HG03442 (cell line): ENCODE measurements around the gene EMILIN1.
"Not testable (repeated sequence)": the region's sequence is repeated elsewhere in the genome, so short reads cannot be mapped to it uniquely, and the experiment has no call there.

Experiments
- ATAC-seq: cut with Tn5 transposase; IDR thresholded peaks from one replicate; pipeline ENCODE4 v1.9.1; 2021; ENCODE audit warnings: mild to moderate bottlenecking, moderate library complexity; ENCODE audit not compliant: unreplicated experiment

Gene EMILIN1

DNA sequence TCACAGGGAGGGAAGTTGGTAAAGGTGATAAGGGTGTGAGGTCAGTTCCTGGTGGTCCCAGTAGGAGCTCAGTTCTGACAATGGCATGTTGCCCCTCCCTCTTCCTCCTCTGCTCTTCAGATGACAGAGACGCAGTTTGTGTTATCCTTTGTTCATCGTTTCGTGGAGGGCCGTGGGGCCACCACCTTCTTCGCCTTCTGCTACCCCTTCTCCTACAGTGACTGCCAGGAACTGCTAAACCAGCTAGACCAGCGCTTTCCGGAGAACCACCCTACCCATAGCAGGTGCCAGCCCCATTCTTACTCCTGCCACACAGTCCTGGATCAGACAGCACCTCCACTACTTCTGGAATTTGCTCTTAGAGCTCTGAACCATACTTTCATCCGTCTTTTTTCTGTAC is 24.6 kb upstream of the EMILIN1 start:
- no peak for ATAC-seq

DNA sequence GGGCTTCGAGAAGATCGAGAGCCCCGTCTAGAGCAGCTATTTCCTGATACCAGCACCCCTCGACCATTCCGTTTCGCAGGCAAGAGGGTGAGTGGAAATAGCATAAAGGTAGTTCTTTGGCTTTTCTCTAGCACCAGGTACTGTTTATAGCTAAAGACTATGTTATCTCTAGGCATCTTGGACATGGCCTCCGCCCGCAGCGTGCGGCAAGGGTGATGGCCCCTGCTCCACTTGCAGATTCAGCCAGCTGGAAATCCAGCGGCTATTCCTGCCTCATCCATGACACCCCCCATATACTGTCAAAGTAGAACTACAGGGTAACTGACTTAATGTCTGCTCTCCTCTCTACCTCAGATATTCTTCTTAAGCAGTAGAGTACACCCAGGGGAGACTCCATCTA is 23.7 kb upstream of the EMILIN1 start:
- no peak for ATAC-seq

DNA sequence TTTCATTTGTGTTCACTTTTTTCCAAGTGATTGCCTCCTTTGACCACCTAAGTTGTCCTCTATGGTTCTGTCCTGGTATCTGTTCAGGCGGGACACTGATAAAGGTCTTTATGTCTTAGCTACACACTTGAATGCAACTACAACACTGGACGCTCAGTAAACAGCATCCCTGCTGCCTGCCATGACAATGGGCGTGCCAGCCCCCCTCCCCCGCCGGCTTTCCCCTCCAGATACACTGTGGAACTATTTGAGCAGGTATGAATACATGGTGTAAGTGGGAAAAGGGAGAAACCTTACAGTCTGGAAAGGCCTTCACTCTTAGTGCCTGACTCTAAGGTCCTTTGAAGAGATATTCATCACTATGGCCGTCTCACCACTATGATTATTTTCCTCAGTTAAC is 21.2 kb upstream of the EMILIN1 start:
- ATAC-seq, result no peak

DNA sequence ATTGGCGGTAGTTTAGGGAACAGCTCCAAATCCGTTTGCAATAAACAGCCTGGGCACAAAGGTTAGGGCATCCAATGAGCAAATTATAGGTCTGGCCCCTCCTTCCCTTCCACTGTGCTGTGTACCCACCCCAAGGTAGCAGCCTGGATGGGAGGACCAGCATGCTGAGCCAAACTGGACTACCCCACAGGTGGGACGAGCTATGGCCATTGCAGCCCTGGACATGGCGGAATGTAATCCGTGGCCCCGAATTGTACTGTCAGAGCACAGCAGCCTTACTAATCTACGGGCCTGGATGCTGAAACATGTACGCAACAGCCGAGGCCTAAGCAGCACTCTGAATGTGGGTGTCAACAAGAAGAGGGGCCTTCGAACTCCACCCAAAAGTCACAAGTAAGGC is 20.2 kb upstream of the EMILIN1 start:
- no peak for ATAC-seq

DNA sequence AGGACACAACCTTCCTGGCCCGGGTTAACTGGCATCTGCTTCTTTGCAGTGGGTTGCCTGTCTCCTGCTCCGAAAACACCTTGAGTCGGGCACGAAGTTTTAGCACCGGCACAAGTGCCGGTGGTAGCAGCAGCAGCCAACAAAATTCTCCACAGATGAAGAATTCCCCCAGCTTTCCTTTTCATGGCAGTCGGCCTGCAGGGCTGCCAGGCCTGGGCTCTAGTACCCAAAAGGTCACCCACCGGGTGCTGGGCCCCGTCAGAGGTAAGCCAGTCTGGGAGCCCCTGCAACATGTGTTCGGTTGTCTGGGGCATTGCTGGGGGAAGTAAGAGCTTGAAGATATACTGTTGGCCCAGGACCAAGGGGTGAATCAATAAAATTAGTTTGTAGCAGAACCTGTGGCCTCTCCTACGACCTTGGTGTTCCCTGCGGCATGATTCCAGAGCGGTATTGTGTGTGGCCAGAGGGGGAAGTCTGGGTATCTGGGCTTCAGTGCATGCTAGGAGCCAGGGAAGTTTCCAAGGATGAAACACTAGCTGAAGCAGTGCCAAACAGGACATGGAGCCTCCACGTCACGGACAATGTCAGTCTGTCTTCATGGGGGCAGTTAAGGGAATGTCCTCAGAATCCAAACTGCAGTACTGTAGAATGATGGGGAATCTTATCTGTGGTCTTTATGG is 19.1 kb upstream of the EMILIN1 start:
- no peak for ATAC-seq

DNA sequence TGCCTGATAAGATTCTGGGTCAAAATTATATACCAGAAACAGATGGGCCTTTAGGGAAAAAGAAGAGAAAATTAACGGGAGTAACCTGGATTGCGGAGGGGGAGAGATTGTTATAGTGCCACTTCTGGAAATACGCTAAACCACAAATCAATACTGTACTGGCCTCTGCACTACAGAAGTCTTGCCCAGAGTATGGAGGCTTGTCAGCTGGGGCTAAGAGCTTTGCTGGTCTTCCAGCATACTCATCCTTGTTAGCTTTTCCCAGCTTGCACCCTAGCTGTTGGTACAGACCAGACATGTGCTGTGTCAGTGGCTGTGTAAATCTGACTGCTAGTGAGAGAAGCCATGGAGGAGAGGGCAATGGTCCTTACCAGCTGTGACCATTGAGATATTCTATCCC is 18.1 kb upstream of the EMILIN1 start:
- no peak for ATAC-seq

DNA sequence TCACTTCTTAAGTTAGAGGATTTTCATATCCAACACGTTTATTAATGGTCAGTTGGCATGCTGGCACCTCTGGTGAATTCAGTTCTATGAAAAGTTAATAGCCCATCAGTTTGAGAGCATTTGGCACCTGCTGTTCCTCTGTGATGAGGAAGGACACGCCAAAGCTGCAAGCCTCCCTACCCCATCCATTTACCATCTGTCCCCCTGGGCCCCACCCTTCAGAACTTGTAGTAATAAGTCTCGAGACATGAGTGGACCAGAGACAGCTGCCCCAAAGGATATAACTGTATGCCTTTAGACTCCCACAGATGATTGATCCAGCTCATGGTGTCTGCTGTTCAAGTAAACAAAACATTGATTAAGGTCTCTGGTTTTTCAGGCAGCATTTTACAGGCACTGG is 13.3 kb upstream of the EMILIN1 start:
- no peak for ATAC-seq

DNA sequence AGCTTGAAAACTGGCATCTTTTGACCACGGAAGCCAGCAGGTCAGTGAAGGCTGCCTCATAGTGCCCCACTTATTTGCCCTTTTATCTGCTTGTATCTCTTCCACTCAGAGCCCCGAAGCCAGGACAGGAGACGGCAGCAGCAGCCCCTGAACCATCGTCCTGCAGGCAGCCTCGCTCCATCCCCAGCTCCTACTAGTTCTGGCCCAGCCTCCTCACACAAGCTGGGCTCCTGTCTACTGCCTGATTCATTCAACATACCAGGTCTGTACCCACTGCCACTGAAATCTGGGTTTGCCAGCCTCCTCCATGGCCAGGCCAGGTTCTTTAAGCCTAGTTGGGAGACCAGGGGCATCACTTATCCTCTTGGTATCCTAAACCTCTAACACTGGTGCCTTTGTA is 11.0 kb upstream of the EMILIN1 start:
- ATAC-seq, result no peak

DNA sequence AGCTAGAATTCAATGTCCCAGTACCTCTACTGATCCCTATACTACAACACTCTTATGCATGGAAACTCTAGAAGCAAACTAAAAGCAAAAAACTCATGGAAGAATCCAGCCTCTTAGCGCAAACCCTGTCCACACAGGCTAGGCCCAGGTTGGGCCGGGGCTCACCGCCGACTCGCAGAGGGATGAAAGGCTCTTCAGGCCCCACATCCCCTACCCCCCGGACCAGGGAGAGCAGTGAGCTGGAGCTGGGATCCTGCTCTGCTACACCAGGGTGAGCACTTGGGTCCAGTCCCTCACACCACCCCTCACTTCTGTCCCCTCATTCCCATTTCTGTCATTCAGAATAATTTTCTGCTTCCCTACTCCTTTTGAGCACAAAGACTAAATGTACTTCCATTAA is 9.0 kb upstream of the EMILIN1 start:
- ATAC-seq, result no peak

DNA sequence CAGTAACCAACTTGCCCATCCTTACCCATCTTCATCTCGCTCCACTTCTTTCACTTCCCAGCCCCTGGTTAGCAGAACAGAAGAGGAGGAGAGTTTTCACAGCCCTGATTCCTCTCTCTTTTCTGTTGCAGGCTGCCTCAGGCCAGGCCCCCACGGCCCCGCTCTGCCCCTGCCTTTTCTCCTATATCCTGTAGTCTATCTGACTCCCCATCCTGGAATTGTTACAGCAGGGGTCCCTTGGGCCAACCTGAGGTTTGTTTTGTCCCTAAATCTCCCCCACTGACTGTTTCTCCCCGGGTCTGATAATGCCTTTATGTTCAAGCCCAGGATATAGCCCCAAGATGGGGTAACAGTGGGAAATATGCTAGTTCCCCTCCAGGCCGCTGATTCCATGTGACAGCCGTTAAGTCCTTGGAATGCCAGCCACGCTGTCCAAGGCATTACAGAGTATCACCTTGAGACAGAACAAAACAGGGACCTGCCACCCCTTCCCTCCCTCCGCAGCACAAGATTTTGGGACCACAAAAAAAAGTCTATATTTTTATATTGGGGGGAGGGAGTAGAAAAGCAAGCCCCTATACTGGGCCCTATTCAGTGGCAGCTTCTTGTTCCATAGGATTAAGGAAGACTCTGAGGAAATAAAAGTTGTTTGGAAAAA is 8.3 kb upstream of the EMILIN1 start:
- no peak for ATAC-seq

DNA sequence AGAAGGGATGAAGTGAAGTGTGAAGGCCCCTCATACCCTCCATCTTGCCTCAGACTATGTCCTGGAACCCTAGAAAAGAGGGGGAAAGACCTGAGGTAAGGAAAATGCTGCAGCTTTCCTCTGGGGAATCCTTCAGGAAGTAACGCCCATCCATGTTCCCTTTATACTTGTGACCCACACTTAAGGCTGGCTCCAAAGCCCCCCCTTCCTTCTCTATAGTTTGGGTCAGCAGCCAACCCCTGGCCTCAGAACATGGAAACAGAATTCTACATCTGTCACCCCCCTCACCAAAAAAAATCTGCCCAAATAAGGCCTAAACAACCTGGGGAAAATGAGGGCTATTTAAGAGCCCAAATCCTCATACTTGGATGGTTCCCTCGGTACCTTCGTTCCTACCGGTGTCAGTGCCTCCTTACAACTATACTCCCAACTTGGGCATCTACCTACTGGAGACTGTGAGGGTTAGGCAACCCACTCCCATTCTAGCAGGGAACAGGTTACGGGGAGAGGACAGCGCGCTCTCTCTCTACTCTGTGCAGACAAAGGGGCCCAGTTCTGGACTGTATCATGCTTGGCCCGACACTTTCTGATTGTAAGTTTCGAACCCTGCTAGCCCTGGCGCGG is 7.7 kb upstream of the EMILIN1 start:
- no peak for ATAC-seq

DNA sequence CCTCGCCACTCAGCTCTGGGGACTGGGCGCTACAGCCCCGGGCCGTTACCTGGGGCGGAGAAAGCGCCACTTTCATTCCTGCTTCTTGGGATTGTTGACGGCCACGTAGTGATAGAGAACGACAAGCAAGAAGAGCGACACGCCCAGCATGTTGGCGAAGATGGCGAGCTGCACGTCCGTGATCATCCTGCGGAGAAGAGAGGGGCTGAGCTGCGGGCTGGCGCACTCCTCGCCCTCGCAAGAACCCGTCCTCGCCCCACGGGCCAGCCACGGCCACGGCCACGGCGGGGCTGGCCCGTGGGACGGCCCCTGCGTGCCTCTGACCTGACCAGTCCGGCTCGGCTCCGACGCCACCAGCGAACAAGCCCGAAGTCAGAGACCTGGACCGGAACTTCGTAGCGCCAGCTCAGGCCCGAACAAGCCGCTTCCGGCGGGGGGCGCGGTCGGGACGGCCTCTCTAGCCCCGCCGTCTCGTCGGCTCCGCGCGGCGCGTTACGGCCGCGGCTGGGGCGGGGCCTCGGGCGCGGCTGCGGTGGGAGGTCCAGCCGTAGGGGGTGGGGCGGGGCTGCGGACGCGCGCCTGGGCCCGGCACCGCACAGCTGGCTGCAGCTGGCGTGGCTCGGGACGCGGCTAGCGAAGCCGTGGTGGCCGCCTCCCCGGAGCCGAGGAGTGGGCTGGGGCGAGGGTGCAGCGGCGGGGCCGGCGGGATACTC is 7.0 kb upstream of the EMILIN1 start, which contains the start of gene OST4:
TSS of gene OST4 (minus strand) at position 378 of the 713 bp plus-strand sequence.
- ATAC-seq, result peak; percentile 83

DNA sequence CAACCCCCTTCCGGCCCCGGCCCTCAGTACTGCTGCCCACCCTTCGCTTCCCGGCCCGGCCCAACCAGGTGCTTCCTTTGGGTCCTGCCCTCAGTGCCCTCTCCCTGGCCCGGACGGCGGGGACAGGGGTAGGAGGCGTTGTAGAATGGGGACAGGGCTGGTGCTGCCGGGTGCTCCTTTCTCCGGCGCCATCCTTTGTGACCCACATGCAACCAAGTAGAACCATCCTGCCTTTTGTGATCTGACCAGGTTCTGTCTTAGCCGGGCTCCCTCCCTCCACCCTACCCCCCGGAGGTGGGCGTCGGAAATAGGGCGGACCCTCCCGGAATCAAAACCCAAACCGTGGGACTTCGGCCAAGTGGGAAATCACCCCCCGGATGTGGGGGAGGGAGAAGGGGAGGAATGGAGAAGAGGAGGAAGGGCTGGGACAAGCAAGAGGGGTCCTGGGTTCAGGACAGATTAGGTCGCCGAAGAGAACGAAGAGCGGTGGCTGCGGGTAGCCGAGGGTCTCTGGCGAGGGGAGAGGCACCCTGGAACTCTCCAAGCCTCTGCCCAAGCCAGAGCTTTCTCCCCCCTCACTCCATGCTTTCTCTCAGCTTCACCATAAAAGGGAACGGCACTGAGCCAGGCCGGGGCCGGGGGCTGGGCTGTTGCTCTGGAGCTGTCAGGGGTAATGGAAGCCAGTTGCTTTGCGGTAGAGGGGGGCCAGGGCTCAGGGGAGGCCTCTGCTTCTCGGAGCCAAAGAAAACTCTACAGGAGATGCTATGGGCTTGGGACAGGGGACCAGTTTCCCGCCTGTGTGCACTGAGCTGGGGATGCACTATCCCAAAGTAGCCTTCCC is 6.2 kb upstream of the EMILIN1 start:
- no peak for ATAC-seq

DNA sequence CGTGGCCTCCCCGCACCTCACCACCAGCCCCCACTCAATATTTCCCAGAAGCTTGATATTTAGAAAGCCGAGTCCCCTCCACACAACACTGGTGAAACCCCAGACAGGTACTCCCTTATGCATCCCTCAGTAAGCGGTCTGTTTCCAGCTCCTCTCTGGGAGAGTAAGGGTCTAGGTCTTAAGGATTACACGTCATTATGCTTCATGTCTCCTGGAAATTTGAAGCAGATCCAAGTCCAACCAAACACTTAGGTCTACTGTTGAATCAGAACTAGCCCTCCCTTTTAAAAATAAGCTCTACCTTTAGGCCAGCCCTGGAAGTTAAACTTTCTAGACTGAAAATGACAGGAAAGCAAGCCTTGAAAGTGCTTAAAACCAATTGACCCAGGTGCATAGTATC is 5.5 kb upstream of the EMILIN1 start:
- no peak for ATAC-seq

DNA sequence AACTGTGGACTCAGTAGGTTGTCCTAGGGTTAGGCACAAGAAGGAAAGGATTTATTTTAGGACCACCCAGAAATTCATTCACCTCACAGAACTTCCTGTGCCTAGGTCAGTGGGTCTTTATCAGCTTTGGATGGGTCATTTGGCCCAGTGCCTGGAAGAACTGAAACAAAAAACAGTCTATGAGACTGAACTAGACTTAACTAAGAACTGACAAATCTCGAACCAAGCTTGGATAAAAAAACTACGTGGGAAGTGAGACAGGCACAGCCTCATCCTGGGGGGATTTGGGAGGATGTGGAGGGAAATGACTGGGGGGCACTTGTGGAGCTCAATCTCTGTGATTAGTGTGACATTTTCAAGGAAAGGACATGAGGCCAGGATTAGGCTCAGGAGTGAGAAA is 4.6 kb upstream of the EMILIN1 start:
- no peak for ATAC-seq

DNA sequence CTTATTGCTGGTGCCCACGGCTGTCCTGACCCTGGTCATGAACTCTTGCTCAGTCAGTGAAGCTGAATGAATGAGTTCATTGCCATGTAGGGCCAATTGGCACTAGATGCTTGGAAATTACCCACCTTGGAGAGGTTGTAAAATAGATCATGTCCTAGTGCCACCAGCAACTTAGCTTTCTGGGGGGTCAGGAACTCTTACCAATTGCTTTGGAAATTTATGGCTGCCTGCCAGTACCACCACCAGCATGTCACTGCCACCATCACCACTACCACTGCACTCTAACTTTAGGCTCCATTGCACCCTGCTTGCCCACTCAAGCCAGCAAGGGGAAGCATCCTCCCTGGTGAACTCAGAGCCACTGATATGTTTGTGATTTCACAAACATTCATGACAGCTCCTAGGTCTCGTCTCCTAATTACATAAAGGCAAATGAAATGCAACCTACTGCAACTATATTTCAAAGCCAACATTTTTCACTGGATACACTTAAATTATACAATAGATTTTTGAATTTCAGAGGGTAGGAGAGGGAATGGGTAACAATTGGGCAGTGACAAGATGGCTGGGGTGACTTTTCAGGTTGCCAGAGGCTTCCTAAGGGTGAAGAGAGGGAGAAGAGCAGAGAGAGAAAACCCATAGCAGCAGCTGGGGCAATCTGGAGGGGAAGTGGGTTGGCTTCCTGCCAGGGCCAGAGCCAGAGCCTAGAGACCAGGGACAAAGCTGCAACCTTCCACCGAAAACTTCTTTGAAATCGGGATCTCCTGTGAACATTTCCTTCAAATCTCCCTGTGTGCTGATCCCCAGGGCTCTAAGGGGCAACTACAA is 3.5 kb upstream of the EMILIN1 start:
- ATAC-seq, result no peak

DNA sequence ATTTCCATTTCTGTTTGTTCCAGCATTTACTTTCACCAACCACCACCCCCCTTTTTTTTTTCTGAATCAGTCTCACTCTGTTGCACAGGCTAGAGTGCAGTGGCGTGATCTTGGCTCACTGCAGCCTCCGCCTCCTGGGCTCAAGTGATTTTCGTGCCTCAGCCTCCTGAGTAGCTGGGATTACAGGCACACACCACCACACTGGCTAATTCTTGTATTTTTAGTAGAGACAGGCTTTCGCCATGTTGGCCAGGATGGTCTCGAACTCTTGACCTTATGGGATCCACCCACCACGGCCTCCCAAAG is 2.9 kb upstream of the EMILIN1 start:
- not testable (repeated sequence) for ATAC-seq

DNA sequence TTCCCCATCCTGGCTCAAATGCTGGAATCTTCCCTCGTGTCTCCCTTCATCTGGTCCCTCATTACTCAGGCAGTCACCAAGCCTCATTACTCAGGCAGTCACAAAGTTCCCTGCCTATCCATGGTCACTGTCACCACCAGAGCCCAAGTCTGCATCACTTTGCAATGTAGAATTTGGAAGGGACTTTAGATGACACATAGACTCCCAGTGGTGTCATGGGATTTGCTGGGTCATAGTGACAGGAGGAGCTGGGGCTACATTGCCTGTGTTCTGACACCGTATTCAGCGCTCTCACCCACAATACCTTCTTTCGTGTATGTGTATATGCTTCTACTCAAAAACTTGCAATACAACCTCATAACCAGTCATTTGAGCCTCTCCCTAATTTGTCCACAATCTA is 2.1 kb upstream of the EMILIN1 start:
- no peak for ATAC-seq

DNA sequence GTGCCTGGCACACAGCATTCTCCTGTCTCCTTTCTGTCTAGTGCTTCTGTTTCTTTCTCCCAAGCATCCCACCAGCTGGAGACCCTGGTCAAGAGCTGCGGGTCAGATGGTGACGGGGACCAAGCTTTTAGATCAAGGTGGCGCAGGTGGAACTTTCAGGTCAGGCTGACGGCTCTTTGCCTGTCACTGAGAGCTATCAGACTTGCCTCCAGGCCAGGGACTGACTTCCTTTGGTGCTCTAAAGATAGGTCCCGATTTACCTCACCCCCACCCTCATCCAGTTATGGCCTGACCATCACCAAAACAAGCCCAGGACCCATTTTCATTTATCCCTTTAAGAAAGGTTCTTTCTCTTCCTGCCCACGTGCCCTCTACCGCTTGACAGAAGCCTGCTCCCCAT is 1.2 kb upstream of the EMILIN1 start:
- no peak for ATAC-seq
